Measurements from ENCODE around the gene CCDC57. TPM values are rescaled to one million over a fixed set of nuclear protein-coding genes. Genes with fewer than 3 reads are reported as not detected.

The CCDC57 gene
- total and polyA plus RNA-seq, 8 donors, result 19.6 to 176 (median 25.4) TPM

- TF ChIP-seq, protein P1, sequence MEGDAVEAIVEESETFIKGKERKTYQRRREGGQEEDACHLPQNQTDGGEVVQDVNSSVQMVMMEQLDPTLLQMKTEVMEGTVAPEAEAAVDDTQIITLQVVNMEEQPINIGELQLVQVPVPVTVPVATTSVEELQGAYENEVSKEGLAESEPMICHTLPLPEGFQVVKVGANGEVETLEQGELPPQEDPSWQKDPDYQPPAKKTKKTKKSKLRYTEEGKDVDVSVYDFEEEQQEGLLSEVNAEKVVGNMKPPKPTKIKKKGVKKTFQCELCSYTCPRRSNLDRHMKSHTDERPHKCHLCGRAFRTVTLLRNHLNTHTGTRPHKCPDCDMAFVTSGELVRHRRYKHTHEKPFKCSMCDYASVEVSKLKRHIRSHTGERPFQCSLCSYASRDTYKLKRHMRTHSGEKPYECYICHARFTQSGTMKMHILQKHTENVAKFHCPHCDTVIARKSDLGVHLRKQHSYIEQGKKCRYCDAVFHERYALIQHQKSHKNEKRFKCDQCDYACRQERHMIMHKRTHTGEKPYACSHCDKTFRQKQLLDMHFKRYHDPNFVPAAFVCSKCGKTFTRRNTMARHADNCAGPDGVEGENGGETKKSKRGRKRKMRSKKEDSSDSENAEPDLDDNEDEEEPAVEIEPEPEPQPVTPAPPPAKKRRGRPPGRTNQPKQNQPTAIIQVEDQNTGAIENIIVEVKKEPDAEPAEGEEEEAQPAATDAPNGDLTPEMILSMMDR (IDR thresholded peaks at IDR 0.05), result no peak
- ATAC-seq, result peak; percentile 83 to 94 (median 88)
- no peaks in the 10 kb centered on the region for H3K27me3 ChIP-seq
- WGBS, 2 donors, result 0 to 1% methylated on average over 55 to 94 of the region's 94 CpGs
- H3K4me3 ChIP-seq, result peak within 1 kb of the TSS; percentile 68 to 92 (median 84)
- H3K4me1 ChIP-seq, result peaks cover 0 to 11% (median 0%) of the 10 kb centered on the region in 3 donors
- DNase-seq, result peak; percentile 67 to 93 (median 79)
- no peak within 1 kb of the TSS for H3K27ac ChIP-seq
- H3K9me3 ChIP-seq, result no peaks in the 10 kb centered on the region
- intact Hi-C loops (cut with DNase I), result no loop called here
- peaks cover 0 to 17% (median 4%) of the 10 kb centered on the region in 3 donors for H3K36me3 ChIP-seq
- no peak for FAIRE-seq
Observed at GRCh38 chr17:82051776-82052637, 160.6 kb downstream of the CCDC57 start, which contains the start of the genes GPS1 and RFNG. Gene GPS1, plus strand, starts transcription at chr17:82051898. Its CDS starts 34 bp downstream, at chr17:82051932. Gene RFNG, minus strand, starts transcription at chr17:82051811. Its CDS starts 45 bp downstream, at chr17:82051766.

Small RNA genes within 50 kb of the gene (microRNA-seq; reads per million reads assigned to microRNA genes)
- gene MIR6787, result 0 reads per million in 2 donors

Other genes with a start within 250 kb of the CCDC57 start
- gene ASPSCR1, start 235.2 kb downstream of the CCDC57 start, total RNA-seq, result 10 to 100 TPM; 12.2 to 25.7 (median 16.2) TPM
- 10 to 100 TPM; 70.8 to 78.8 TPM for gene ASPSCR1, start 235.2 kb downstream of the CCDC57 start, polyA plus RNA-seq
- gene CENPX, start 190.0 kb downstream of the CCDC57 start, total RNA-seq, result 10 to 100 TPM; 14.0 to 28.6 (median 16.4) TPM
- gene CENPX, start 190.0 kb downstream of the CCDC57 start, polyA plus RNA-seq, result 10 to 100 TPM; 43.6 to 62.4 TPM
- gene LRRC45, start 189.5 kb downstream of the CCDC57 start, total RNA-seq, result 1 to 10 TPM; 5.3 to 9.9 (median 6.2) TPM
- 10 to 100 TPM; 20.0 to 21.6 TPM for gene LRRC45, start 189.5 kb downstream of the CCDC57 start, polyA plus RNA-seq
- gene RAC3, start 181.2 kb downstream of the CCDC57 start, total RNA-seq, result 1 to 10 TPM in 5 of 6 donors, under 1 TPM in 1; 0.97 to 3.3 (median 1.9) TPM
- gene RAC3, start 181.2 kb downstream of the CCDC57 start, polyA plus RNA-seq, result 10 to 100 TPM in 1 of 2 donors, 1 to 10 TPM in 1; 6.0 to 12.6 TPM
- gene DCXR, start 175.1 kb downstream of the CCDC57 start, total RNA-seq, result 10 to 100 TPM; 34.8 to 87.4 (median 51.1) TPM
- 100 to 1,000 TPM in 1 of 2 donors, 10 to 100 TPM in 1; 86.7 to 108 TPM for gene DCXR, start 175.1 kb downstream of the CCDC57 start, polyA plus RNA-seq
- gene RFNG, start 161.0 kb downstream of the CCDC57 start, total RNA-seq, result 10 to 100 TPM; 18.2 to 30.8 (median 28.4) TPM
- gene RFNG, start 161.0 kb downstream of the CCDC57 start, polyA plus RNA-seq, result 10 to 100 TPM; 57.9 to 59.1 TPM
- gene GPS1, start 160.9 kb downstream of the CCDC57 start, total RNA-seq, result 10 to 100 TPM; 43.0 to 61.9 (median 49.1) TPM
- gene GPS1, start 160.9 kb downstream of the CCDC57 start, polyA plus RNA-seq, result 100 to 1,000 TPM; 142 to 149 TPM
- gene DUS1L, start 147.0 kb downstream of the CCDC57 start, total RNA-seq, result 10 to 100 TPM; 56.0 to 89.2 (median 63.7) TPM
- 100 to 1,000 TPM; 138 to 186 TPM for gene DUS1L, start 147.0 kb downstream of the CCDC57 start, polyA plus RNA-seq
- gene FASN, start 114.6 kb downstream of the CCDC57 start, total RNA-seq, result 10 to 100 TPM; 12.4 to 69.4 (median 31.5) TPM
- gene FASN, start 114.6 kb downstream of the CCDC57 start, polyA plus RNA-seq, result 10 to 100 TPM; 31.8 to 50.2 TPM
- gene SLC16A3, start 16.2 kb upstream of the CCDC57 start, total RNA-seq, result 10 to 100 TPM in 2 of 6 donors, 1 to 10 TPM in 4; 1.2 to 22.8 (median 4.2) TPM
- 1 to 10 TPM; 3.5 TPM for gene SLC16A3, start 16.2 kb upstream of the CCDC57 start, polyA plus RNA-seq
- gene CSNK1D, start 60.9 kb upstream of the CCDC57 start, total RNA-seq, result 10 to 100 TPM; 47.1 to 81.6 (median 62.5) TPM
- 100 to 1,000 TPM; 101 to 107 TPM for gene CSNK1D, start 60.9 kb upstream of the CCDC57 start, polyA plus RNA-seq
- gene CD7, start 104.8 kb upstream of the CCDC57 start, total RNA-seq, result 1 to 10 TPM in 2 of 6 donors, under 1 TPM in 4; 0.28 to 1.3 (median 0.98) TPM
- gene CD7, start 104.8 kb upstream of the CCDC57 start, polyA plus RNA-seq, result 1 to 10 TPM in 1 of 2 donors, under 1 TPM in 1; 0.70 to 1.0 TPM
- gene SECTM1, start 120.9 kb upstream of the CCDC57 start, total RNA-seq, result 1 to 10 TPM in 5 of 6 donors, under 1 TPM in 1; 0.74 to 7.4 (median 1.4) TPM
- gene SECTM1, start 120.9 kb upstream of the CCDC57 start, polyA plus RNA-seq, result 1 to 10 TPM; 1.5 to 3.3 TPM
- not detected for gene TEX19, start 146.4 kb upstream of the CCDC57 start, total RNA-seq
- not detected for gene TEX19, start 146.4 kb upstream of the CCDC57 start, polyA plus RNA-seq
- gene UTS2R, start 158.9 kb upstream of the CCDC57 start, total RNA-seq, result under 1 TPM in 3 of 6 donors, not detected in 3; 0.37 to 0.87 (median 0.74) TPM
- gene UTS2R, start 158.9 kb upstream of the CCDC57 start, polyA plus RNA-seq, result not detected
- 10 to 100 TPM; 25.9 to 57.3 (median 38.1) TPM for gene HEXD, start 205.5 kb upstream of the CCDC57 start, total RNA-seq
- 100 to 1,000 TPM; 175 to 275 TPM for gene HEXD, start 205.5 kb upstream of the CCDC57 start, polyA plus RNA-seq
- 10 to 100 TPM; 17.8 to 24.4 (median 19.9) TPM for gene OGFOD3, start 205.7 kb upstream of the CCDC57 start, total RNA-seq
- 10 to 100 TPM; 18.2 to 28.0 TPM for gene OGFOD3, start 205.7 kb upstream of the CCDC57 start, polyA plus RNA-seq
- gene CYBC1, start 237.9 kb upstream of the CCDC57 start, total RNA-seq, result 10 to 100 TPM; 29.3 to 66.9 (median 38.6) TPM
- gene CYBC1, start 237.9 kb upstream of the CCDC57 start, polyA plus RNA-seq, result 10 to 100 TPM; 46.4 to 54.9 TPM
- 10 to 100 TPM; 21.3 to 42.8 (median 30.2) TPM for gene NARF, start 245.9 kb upstream of the CCDC57 start, total RNA-seq
- 10 to 100 TPM; 57.8 to 96.9 TPM for gene NARF, start 245.9 kb upstream of the CCDC57 start, polyA plus RNA-seq